ENCODE results near the gene LBX1.

GRCh38 chr10:101218351-101219138 is 10.7 kb downstream of the LBX1 start:
- no peak for TF ChIP-seq CTCF (IDR thresholded peaks at IDR 0.05)
- TF ChIP-seq EZH2 (IDR thresholded peaks at IDR 0.05; ENCODE audit: borderline replicate concordance, insufficient read depth, low read depth, low read length, poor library complexity, severe bottlenecking) = no peak
